ENCODE data around the gene MED15.

The MED15 gene

DNA sequence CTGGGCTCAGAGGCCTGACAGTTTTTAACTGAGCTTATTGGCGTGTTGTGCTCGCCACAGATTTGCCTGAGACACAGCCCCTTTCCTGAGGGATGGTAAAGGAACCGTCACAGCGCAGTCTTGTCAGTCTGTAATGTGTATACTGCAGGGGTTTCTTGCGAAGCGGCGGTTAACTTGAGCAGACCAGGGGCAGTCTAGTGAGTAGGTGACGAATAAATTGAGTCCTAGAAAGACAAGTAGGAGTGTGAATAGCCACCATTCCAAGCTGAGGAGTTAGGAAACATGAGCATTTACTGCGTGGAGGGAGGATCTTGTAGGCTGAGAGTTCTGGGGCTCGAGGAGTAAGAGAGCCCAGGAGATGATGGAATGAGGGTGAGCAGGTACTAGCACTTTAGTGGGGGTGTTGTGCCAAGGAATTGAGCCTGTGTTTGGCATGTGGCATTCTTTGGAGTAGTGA is 1.4 kb downstream of the MED15 start:
- in situ Hi-C loops (cut with MboI; ENCODE audit: low sequenced_read_pairs), result no loop called here

DNA sequence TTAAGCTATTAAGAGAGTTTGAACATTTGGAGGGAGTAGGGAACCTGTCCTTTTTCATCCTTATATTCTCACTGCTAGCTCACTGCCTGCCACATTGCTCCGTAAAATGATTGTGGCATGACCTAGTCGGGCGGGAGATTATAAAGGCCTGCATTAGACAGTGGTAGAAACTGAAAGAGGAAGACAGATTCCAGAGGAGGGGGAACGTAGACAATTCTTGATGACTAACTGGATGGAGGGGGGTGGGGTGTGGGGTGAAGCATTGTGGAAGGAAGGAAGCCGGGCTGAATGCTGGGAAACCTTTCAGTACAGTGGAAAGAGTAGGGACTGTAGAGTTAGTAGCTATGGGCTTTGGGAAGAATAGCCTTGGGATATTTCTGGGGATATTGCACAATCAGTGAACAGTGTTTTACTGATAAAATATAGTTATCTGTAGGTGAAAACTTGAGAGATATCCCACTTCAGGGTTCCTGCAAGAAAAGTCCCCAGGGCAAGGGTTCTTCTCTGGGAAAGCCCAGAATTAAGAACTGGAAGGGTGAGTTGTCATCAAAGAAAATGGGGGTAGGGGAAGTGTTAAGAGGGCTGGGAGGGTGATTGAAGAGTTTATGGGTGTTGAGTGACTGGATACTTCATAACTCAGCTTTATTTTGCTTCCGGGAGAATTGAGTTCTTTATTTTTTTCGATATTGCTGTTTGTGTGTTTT is 2.1 kb downstream of the MED15 start:
- in situ Hi-C loops (cut with MboI; ENCODE audit: low sequenced_read_pairs), result no loop called here

DNA sequence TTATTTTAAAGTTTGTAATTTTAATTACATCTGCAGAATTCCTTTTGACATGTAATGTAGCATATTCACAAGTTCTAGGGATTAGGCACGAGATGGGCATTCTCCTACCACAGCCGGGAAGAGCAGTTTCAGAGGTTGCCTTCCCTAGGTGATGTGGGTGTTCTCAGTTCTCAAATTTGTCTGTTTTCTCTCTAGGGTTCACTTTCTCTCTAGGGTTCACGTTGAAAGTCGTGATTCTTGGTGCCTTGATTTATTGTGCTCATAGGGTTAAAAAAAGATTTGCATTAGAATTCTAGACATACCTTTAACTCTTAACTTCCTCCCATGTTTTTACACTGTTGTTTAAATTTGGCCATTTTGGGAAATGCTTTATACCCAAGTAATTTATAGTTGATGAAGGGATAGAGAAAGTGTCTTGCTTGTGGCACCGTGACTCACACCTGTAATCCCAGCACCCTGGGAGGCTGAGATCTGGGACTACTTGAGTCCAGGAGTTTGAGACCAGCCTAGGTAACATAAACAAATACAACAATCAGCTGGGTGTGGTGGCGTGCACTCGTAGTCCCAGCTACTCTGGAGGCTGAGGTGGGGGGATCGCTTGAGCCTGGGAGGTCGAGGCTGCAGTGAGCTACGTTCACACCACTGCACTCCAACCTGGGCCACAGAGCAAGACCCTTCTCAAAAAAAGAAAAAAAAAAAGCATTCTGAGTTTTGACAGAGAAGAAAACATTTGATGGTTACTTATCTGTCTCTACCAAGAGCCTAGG is 3.6 kb downstream of the MED15 start:
- in situ Hi-C loops (cut with MboI; ENCODE audit: low sequenced_read_pairs), result no loop called here

DNA sequence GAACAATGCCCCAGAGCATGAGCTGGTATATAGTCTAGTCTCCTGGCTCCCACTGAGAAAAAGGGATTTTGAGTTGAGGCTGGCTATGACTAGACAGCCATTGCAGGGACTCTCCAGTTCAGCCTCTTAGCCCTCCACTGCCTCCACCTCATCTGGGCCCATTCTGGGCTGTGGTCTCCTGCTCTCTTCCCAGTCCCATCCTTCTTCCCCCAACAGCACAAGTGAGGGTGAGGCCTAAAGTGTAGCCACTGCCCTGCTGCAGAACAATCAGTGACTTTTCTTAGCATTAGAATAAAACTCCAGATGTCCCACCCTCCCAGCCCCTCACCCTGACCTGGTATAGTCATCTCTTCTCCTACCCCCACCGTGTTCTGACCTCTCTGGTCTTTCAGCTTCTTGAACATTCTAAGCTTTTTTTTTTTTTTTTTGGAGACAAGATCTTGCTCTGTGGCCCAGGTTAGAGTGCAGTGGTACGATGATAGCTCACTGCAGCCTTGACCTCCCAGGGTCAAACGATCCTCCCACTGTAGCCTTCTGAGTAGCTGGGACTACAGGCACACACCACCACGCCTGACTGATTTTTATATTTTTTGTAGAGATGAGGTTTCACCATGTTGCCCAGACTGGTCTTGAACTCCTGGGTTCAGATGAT is 4.3 kb downstream of the MED15 start:
- in situ Hi-C loops (cut with MboI; ENCODE audit: low sequenced_read_pairs), result no loop called here

DNA sequence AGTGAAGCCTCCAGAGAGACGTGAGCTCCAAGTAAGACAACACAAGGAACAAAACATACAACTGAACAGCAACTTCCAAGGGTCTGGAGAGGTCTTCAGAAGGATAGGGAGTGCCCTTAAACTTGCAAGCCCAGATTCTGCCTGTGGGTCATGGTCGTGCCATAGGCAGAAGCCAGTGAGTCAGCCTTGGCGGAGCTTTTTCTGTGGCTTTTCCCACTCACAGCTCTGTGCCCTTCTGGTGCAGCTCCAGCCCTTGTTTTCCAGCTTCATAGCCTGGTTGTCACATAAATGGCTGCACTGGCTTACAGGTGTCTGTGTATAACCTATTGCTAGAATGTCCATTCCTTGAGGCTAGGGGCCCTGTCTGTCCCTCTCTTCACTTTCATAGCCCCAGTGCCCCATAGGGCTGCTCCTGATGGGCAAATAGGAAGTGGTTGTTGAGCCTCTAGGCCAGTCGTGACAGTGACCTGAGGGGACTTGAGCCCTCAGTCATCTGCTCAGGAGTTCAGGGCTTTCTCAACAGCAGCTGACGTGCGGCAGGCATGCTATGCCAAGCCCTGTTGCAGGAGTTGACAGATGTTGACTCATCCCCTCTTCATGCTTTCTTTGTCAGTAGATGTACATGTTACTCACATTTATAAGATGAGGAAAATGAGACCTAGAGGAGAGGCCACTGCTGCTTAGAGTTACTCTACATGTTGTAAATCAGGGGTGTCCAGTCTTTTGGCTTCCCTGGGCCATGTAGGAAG is 7.4 kb downstream of the MED15 start:
- in situ Hi-C loops (cut with MboI; ENCODE audit: low sequenced_read_pairs), result no loop called here

DNA sequence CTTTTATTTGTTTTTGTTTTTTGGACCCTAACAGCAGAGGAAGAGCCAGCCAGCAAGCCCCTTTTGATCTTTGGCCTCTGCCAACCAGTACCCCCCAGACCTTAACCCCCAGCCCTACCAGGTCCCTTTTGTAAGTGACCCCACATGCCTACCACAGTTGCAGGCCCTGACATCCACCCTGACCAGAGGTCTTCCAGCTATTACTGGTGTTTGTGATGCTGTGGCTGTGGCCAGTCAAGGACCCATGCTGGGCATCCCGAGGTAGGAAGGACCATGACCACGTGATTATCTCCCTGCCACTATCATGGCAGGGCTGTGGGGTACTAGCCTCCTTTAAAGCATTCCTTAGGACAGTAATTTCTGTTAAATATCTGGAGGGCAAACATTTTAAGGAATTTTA is 9.0 kb downstream of the MED15 start:
- in situ Hi-C loops (cut with MboI; ENCODE audit: low sequenced_read_pairs), result no loop called here

DNA sequence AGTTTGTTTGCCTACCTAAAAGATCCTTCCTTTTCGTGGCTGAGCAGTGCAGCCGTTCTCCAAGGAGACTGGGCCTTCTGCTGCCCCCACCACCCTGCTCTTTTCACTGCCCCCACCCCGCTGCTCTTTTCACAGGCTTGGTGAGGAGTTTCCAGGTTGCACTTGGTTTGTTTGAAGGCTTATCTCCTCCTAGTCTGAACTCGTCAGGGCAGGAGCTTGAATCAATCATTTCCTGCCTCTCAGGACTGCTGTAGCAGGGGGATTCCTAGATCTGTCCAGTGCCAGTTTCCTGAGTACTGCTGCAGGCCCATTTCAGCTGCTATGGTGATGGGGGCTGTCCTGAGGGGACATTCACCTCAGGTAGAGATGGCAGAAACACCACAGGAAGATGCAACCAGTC is 10.0 kb downstream of the MED15 start:
- in situ Hi-C loops (cut with MboI; ENCODE audit: low sequenced_read_pairs), result no loop called here

DNA sequence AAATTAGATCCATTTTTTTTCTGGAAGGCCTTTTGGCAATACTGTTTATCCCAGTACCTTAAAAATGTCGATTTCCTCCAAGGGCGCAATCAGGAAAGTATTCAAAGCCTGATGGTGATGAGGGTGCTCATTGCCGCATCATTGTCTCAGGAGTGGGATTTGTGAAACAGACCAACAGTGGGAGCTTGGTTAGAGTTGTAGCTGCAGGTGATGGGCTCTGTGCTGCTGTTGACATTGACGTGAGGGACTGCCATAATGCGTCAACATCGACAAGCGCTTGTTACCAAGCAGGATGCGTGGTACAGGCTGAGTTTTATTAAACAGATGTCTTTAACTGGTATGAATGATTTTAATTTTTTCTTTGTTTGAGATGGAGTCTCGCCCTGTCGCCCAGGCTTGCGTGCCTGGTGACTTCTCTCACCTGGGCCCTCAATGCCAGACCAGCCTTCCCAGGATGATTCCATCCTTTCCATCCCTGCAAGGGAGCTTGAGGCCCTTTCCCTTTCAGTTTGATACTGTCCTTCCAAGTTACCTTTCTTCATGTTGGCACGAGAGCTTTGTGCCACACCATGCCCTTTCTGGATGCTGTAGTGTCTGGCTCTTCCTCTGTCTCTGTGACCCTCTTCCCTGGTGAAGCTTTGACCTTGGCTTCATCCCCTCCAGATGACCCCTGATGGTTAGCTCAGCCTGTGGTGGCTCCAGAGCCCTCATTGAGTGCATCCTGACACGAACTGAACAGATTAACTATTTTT is 10.6 kb downstream of the MED15 start:
- in situ Hi-C loops (cut with MboI; ENCODE audit: low sequenced_read_pairs), result no loop called here

DNA sequence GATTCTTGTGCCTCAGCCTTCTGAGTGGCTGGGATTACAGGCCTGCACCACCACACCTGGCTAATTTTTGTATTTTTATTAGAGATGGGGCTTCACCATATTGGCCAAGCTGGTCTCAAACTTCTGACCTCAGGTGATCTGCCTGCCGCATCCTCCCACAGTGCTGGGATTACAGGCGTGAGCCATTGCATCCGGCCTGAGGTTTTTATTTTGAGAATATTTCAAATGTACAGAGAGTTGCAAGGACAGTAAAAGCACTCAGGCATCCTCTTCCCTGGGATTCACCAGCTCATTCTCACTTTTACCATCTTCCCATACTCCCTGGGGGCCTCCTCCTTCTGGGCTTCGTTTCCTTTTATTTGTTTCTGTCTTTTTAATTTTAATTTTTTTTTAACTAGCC is 12.1 kb downstream of the MED15 start:
- in situ Hi-C loops (cut with MboI; ENCODE audit: low sequenced_read_pairs), result no loop called here

DNA sequence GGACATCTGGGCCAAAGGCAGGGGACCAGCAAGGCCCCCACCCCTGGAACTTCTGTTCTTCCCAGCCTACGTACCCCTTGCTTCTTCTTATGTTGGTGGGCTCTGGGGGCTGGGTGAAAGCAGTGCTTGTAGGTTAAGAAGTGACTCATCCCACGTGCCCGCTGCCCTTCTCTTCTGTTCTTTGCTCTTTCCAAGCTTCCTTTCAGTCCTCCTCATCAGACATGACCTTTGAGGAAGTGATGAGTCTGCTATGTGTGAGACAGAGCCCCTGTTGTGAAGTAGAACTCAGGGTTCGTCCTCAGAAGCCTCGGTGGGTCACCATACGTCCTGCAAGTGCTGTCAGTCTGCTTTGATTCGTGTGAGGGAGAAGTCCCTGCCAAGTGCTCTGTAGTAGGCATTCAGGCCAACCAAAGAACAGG is 12.7 kb downstream of the MED15 start:
- in situ Hi-C loops (cut with MboI; ENCODE audit: low sequenced_read_pairs), result no loop called here

DNA sequence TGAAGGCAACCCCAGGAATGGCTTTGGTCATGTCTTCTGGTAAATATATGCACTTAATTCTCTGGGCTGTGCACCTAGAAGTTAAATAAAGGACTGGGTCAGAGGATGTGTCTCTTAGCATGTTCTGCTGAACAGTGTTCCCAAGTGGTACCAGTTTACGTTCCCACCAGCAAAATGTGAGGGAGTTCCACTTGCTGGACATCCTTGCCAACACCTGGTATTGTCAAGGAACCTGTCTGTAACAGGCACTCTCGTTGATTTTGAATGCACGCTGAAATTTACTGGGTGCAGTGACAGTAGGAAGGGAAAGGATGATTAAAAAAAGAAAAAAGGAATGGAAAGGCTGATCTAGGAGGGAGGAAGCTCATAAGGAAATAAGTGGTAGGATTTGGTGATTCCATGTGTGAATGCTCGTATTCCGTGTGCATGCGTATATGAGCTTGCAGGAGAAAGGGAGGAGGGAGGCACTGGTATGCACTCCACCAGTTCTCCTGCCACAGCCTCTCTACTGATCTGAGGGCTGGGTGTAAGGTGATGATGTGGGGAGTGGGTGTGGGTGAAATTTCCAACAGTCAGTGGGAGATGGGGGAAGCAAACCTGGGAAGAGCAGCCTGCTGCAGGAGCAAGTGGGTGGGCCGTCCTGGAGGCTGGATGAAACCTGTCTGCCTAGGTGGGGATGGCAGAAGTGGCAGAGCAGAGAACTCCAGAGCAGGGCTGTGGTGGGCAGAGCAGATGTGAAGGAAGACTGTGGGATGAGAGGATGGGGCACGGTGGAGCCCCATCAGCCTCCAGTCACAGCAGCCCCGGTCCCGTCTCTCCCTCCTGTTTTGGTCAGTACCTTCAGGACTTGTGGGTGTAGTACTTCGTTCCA is 15.0 kb downstream of the MED15 start:
- in situ Hi-C loops (cut with MboI; ENCODE audit: low sequenced_read_pairs), result no loop called here

DNA sequence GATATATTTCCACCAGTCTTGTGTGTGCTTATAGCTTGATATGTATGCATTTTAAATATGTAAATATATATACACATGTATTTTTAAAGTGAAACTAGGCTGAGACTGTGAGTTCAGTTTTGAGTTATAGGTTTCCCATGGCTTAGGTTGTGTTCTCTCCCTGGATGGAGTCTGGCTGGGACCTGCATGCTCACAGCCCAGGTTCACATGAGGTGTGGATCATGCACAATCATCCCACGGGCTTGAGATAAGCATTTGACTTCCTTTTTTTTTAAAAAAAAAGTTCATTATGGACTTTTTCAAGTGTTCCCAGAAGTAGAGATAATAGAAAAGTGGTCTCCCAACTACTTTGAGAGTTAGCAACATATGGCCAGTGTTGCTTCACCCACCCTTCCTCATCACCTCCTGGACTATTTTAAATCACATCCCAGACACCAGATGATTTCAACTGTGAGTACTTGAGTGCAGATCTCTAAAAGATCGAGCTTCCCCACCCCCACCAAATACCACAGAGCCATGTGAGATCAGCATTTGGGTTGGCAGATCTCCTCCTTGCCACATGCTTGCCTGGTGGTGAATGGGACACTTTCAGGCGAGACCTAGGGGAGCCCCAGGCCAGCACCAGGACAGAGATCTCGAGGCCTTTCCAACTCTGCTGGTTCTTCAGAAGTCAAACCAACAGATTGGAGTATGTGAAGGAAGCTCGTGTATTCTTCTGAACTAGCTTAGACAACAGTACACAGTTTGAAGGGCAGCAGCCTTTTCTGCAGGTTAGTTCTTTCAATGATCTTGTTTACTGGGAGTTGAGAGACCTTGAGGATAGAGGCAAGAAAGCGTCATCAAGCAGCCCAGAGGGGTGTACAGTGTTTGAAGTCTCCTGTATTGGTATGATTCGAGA is 15.9 kb downstream of the MED15 start:
- in situ Hi-C loops (cut with MboI; ENCODE audit: low sequenced_read_pairs), result no loop called here

DNA sequence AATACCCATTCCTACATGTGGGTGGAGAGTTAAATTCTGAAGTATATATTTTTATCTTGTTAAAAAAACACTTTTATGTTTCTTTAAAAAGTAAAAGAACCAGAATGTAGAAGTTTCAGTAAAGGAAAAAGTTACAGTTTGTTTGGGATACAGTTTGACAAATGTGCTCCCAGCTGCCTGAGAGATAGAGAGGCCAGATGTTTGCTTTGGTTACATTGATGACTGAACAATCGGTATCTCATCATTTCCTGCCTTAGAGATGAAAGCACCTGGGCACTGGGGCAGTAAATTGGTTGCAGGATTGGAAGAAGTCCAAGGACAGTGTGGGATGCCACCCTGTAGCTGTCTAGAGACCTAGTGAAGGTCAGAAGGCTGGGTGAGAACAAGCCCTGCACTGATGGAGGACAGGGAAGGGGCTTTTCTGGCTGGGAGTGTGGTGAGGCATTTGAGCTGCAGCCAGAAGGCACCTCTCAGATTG is 16.6 kb downstream of the MED15 start:
- in situ Hi-C loops (cut with MboI; ENCODE audit: low sequenced_read_pairs), result no loop called here

DNA sequence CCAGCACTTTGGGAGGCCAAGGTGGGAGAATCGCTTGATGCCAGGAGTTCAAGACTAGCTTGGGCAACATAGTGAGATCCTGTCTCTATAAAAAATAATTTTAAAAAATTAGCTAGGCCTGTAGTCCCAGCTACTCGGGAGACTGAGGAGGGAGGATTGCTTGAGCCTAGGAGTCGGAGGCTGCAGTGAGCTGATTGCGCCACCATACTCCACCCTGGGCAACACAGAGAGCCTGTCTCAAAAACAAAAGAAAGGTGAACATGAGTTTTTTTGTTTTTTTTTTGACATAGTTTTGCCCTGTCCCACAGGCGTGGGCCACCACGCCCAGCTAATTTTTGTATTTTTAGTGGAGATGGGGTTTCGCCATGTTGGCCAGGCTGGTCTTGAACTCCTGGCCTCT is 17.6 kb downstream of the MED15 start:
- in situ Hi-C loops (cut with MboI; ENCODE audit: low sequenced_read_pairs), result no loop called here

DNA sequence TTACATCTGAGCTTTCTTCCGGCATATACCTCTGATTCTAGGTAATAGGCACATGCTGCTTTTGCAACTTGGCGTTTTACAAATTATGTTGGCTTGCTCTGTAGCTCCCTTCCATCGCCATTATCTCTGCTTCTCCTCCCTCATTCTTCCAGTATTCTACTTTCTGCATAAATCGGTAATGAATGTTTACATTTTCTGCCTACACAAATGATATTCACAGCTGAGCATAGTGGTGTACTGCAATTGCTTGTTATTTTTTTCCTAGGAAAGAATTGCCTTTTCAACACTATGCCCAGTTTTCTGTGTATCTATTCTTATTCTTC is 18.9 kb downstream of the MED15 start:
- in situ Hi-C loops (cut with MboI; ENCODE audit: low sequenced_read_pairs), result no loop called here

DNA sequence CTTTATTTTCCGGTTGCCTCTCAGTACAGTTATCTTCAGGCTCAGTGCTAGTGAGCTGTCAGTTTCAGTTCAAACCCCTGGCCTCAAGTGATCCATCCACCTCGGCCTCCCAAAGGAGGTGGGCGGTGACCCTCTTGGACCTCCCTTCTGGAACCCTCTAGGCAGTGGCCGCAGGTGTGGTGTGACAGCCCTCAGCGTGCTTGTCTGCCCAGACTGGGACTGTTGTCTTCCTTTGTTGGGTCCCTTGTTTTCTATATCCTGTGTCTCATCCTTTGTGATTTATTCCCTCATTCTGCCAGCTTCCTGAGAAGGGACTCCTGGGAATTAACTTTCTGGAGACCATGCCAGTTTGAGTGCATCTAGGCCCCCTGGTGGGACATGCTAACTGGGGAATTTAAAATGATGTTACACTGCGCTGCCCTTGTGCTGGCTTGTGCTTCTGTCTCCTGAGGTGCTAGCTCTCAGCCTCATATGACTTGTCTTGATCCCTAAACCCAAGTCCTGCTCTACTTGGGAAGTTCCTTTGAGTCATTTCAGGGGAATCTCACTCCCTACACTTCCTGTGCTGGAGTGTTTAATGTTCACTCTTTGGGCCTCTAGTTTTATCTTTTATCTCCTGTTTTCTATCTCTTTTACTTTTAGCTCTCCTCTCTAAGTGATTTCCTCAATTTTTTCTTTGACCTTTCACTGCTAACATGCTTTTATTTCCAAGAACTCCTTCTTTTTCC is 19.4 kb downstream of the MED15 start:
- in situ Hi-C loops (cut with MboI; ENCODE audit: low sequenced_read_pairs), result no loop called here

DNA sequence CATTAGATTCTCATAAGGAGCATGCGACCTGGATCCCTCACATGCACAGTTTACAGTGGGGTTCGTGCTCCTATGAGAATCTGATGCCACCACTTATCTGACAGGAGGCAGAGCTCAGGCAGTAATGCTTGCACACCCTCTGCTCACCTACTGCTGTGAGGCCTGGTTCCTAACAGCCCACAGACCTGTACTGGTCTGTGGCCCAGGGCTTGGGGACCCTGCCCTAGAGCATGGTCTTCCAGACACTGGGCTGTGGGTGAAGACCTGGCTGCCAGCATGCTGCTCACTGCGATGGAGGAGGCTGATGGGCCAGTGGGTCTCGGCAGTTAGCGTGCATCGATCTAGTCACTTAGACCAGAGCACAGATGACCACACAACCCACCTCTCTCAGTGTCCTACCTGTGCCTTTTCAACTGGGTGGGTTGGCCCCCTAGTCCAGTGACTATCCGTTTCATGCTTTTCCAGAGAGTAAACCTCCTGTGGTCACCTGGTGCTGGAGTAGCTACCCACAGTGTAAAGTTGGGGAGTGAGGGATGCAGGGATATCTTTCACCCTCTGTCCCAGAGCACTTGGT is 21.1 kb downstream of the MED15 start:
- in situ Hi-C loops (cut with MboI; ENCODE audit: low sequenced_read_pairs), result no loop called here

Measured in HL-60/S4 treated with phorbol 12-myristate 13-acetate at 8.2 ng/mL for 4 days and 3 days (cell line).